HFFc6 (cell line): Measurements from ENCODE around the gene TRPV2. TPM values are rescaled to one million over a fixed set of nuclear protein-coding genes. Genes with fewer than 3 reads are reported as not detected.

Experiments
- DNase-seq: peaks from one replicate; pipeline ENCODE4 v3.0.0-alpha.2; 2018
- H3K27ac Mint-ChIP-seq: 2 replicates; pipeline ENCODE4 v1.8.0; 2020; ENCODE audit warnings: mild to moderate bottlenecking, mixed read lengths
- H3K27me3 Mint-ChIP-seq: 2 replicates; pipeline ENCODE4 v1.8.0; 2021; ENCODE audit warnings: mild to moderate bottlenecking, moderate library complexity, mixed read lengths; ENCODE audit not compliant: insufficient read depth
- H3K36me3 Mint-ChIP-seq: 2 replicates; pipeline ENCODE4 v1.8.0; 2021; ENCODE audit warnings: low read depth, mixed read lengths
- H3K4me1 Mint-ChIP-seq: 2 replicates; pipeline ENCODE4 v1.8.0; 2020; ENCODE audit warnings: low read depth, mixed read lengths
- H3K4me3 Mint-ChIP-seq: 2 replicates; pipeline ENCODE4 v1.8.0; 2020; ENCODE audit warnings: mild to moderate bottlenecking, moderate library complexity, mixed read lengths
- H3K9me3 Mint-ChIP-seq: 2 replicates; pipeline ENCODE4 v1.8.0; 2020; ENCODE audit warnings: mild to moderate bottlenecking, mixed read lengths
- CTCF ChIP-seq: fragments of 200-600 bp; sonication (generic); IDR thresholded peaks from 2 replicates; pipeline ENCODE4 v1.5.0; 2021; ENCODE audit warnings: antibody characterized with exemption, mild to moderate bottlenecking
- total RNA-seq, 6 experiments: library from RNA; stranded (reverse); fragmentation: NEBNext Ultra II Directional; extraction: Animal tissue kit (Norgen Biotek cat#: 25700); gene quantifications; 2 replicates in 1 of 6; 3 replicates in 5 of 6; pipeline ENCODE4 v1.2.3, GENCODE V29; 2021

Gene TRPV2
- total RNA-seq, 6 experiments from 2014 or later = 2.9 to 19.5 (median 18.1) TPM

DNA sequence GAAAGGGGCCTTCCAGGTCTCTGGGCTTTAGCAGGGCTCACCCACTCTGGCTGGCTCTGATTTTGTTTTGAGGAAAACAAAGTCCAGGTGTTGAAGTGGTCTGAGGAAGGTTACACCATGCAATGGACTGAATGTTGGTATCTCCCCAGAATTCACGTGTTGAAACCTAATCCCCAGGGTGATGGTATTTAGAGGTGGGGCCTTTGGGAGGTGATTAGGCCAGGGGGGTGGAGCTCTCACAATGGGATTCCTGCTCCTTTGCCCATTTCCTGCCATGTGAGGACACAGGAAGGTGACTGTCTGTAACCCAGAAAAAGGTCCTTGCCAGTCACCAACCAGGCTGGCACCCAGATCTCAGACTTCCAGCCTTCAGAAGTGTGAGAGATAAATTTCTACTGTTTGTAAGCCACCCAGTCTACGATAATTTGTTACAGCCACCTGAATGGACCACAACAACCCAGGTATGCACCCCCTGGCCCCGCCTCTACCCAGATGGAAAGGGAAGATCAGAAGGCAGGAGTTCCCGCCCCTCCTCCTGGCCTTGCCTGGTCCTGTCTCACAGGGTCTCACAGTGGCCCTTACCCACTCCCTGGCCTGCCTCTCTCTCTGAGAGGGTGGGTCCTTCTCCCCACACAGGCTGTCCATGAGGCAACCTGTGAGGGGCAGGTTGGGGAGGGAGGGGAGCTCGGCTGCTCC is 44.6 kb downstream of the TRPV2 start:
- Mint-ChIP-seq H3K27ac (no peak overlapping the region), H3K36me3 (no peaks in the 10 kb centered on the region), H3K9me3 (no peaks in the 10 kb centered on the region), H3K27me3 (peaks cover 3% of the 10 kb centered on the region), H3K4me3 (no peak overlapping the region), H3K4me1 (peaks cover 18% of the 10 kb centered on the region)
- no peak for TF ChIP-seq CTCF
- no peak for DNase-seq

GRCh38 chr17:16460796-16461605 is 45.6 kb downstream of the TRPV2 start:
- no peak for DNase-seq
- Mint-ChIP-seq H3K27ac (no peak overlapping the region), H3K4me3 (no peak overlapping the region), H3K27me3 (peaks cover 3% of the 10 kb centered on the region), H3K9me3 (no peaks in the 10 kb centered on the region), H3K4me1 (peaks cover 18% of the 10 kb centered on the region), H3K36me3 (no peaks in the 10 kb centered on the region)
- no peak for TF ChIP-seq CTCF

- no peaks in the 10 kb centered on the region for H3K9me3 Mint-ChIP-seq
- H3K27ac Mint-ChIP-seq = no peak overlapping the region
- H3K4me1 Mint-ChIP-seq = peaks cover 18% of the 10 kb centered on the region
- no peak overlapping the region for H3K4me3 Mint-ChIP-seq
- TF ChIP-seq CTCF = no peak
- no peaks in the 10 kb centered on the region for H3K36me3 Mint-ChIP-seq
- peaks cover 3% of the 10 kb centered on the region for H3K27me3 Mint-ChIP-seq
- no peak for DNase-seq
Observed at GRCh38 chr17:16461606-16461866, 46.2 kb downstream of the TRPV2 start.

DNA sequence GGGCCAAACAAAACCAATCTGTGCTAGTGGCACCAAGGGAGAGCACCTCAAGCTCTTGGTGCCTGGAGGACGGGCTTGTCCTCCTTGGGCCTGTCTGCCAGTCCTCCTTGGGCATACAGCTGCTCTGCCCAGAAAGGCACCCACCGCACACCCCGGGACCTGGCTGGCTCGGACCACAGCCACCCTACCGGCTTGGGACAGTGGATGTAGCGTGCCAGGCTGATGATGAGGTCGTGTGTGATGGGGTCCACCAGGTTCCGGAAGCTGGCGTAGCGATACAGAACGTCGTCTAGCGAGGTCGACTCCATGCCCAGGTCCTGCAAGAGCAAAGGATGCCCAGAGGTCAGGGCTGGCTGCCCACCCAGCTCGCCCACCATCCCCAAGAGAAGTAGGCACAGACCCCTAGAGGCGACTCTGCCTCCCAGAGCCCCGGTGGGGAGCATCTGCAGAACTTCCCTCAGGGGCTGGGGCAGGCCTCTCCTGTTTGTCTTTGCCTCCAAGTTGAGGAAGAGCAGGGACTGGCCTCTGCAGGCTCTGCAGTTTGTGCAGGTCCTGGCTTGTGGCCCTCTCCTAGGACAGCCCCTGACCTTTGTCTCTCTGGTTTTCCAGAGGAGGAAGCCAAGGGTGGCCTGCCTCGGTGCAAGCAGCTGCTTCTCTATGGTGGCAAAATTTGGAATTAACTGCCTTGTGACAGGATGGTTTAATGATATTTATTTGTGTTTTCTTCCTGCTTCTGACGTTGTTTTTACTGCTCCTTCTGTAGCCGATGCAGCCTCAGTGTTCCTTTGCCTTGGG is 46.9 kb downstream of the TRPV2 start:
- H3K27me3 Mint-ChIP-seq = peaks cover 1% of the 10 kb centered on the region; the same call in 1 of the 2 replicates
- H3K27ac Mint-ChIP-seq = no peak overlapping the region

More for the DNA sequence above, 46.9 kb downstream of the TRPV2 start:
- no peak for TF ChIP-seq CTCF
- DNase-seq = no peak
- peaks cover 18% of the 10 kb centered on the region for H3K4me1 Mint-ChIP-seq
- no peaks in the 10 kb centered on the region for H3K36me3 Mint-ChIP-seq
- no peak overlapping the region for H3K4me3 Mint-ChIP-seq
- H3K9me3 Mint-ChIP-seq = no peaks in the 10 kb centered on the region
